OCI-LY3 (cell line): ENCODE results near the gene FAR1.

ENCODE experiments used
- H2AFZ ChIP-seq: fragments of 200-600, 300-600 bp; shearing (Covaris generic); 2 replicates; pipeline ENCODE4 v1.6.0; 2014; ENCODE audit warnings: antibody characterized with exemption, low read depth, low read length
- H3K27ac ChIP-seq: fragments of 200-600, 300-600 bp; sonication (generic); 2 replicates; pipeline ENCODE4 v1.5.1; 2014; ENCODE audit warnings: mild to moderate bottlenecking, low read length, moderate library complexity, mixed read lengths
- H3K27me3 ChIP-seq: fragments of 200-600, 300-600 bp; sonication (generic); 2 replicates; pipeline ENCODE4 v1.6.1; 2014; ENCODE audit warnings: low read depth, low read length, mixed read lengths
- H3K36me3 ChIP-seq: fragments of 200-600, 300-600 bp; sonication (generic); replicated peaks from 2 replicates; pipeline ENCODE3; 2014; ENCODE audit warnings: low read depth, low read length, mixed read lengths
- H3K4me1 ChIP-seq: fragments of 300-600, 200-600 bp; sonication (generic); 2 replicates; pipeline ENCODE4 v1.6.1; 2014; ENCODE audit warnings: low read length, mixed read lengths
- H3K4me2 ChIP-seq: fragments of 200-600, 300-600 bp; sonication (generic); 2 replicates; pipeline ENCODE4 v1.6.1; 2014; ENCODE audit warnings: low read length, mixed read lengths
- H3K4me3 ChIP-seq: fragments of 300-600, 200-600 bp; sonication (generic); 2 replicates; pipeline ENCODE4 v1.5.1; 2014; ENCODE audit warnings: antibody characterized with exemption, mild to moderate bottlenecking, low read length, moderate library complexity
- H3K79me2 ChIP-seq: fragments of 300-600, 200-600 bp; shearing (Covaris generic); 2 replicates; pipeline ENCODE4 v1.6.1; 2014; ENCODE audit warnings: mild to moderate bottlenecking, low read length, mixed read lengths
- H3K9ac ChIP-seq: fragments of 300-600, 200-600 bp; shearing (Covaris generic); 2 replicates; pipeline ENCODE4 v1.6.0; 2014; ENCODE audit warnings: mild to moderate bottlenecking, low read length, moderate library complexity
- H3K9me3 ChIP-seq: fragments of 200-600, 300-600 bp; shearing (Covaris generic); 2 replicates; pipeline ENCODE4 v1.6.1; 2014; ENCODE audit warnings: low read length, mixed read lengths; ENCODE audit not compliant: insufficient read depth
- H4K20me1 ChIP-seq: fragments of 200-600, 300-600 bp; sonication (generic); 2 replicates; pipeline ENCODE4 v1.6.1; 2016; ENCODE audit warnings: low read length, mixed read lengths; ENCODE audit not compliant: insufficient read depth
- EZH2phosphoT487 ChIP-seq: fragments of 200-600 bp; shearing (Covaris generic); IDR thresholded peaks from 2 replicates; pipeline ENCODE4 v1.6.1; 2018; ENCODE audit warnings: antibody characterized with exemption, mixed run types, low read depth
- TF ChIP-seq, protein P1 (sequence below): fragments of 200-600, 300-600 bp; sonication (generic); IDR thresholded peaks from 2 replicates; pipeline ENCODE4 v1.5.1; 2014; ENCODE audit warnings: antibody characterized with exemption, low read length, low read depth

The FAR1 gene

DNA sequence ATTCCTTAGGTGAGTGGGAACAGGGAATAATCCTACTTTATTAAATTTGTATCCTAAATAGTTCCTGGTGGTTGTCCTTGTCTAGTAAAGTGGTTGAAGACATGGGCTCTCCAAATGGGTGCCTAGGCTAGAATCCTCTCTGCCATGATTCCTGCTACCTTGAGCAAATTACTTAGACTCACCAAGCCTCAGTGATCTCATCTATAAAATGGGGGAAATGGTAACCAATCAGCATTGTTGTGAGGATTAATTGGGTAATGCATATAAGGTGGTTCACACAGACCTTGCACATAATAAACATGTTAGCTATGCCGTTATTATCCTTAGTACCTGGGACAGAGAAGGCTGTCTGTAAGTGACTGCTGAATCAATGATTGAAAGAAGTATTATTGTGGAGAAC is 109.9 kb downstream of the FAR1 start:
- Histone ChIP-seq H3K9ac (no peak overlapping the region), H3K4me2 (no peak overlapping the region), H3K36me3 (no peaks in the 10 kb centered on the region), H2AFZ (no peak overlapping the region), H4K20me1 (no peaks in the 10 kb centered on the region), H3K4me3 (no peak overlapping the region), H3K9me3 (no peaks in the 10 kb centered on the region), H3K79me2 (no peaks in the 10 kb centered on the region), H3K27me3 (no peaks in the 10 kb centered on the region; the same call in 1 of the 2 replicates), H3K4me1 (peaks cover 10% of the 10 kb centered on the region), H3K27ac (no peak overlapping the region)
- TF ChIP-seq EZH2phosphoT487 = no peak
- TF ChIP-seq, protein P1, sequence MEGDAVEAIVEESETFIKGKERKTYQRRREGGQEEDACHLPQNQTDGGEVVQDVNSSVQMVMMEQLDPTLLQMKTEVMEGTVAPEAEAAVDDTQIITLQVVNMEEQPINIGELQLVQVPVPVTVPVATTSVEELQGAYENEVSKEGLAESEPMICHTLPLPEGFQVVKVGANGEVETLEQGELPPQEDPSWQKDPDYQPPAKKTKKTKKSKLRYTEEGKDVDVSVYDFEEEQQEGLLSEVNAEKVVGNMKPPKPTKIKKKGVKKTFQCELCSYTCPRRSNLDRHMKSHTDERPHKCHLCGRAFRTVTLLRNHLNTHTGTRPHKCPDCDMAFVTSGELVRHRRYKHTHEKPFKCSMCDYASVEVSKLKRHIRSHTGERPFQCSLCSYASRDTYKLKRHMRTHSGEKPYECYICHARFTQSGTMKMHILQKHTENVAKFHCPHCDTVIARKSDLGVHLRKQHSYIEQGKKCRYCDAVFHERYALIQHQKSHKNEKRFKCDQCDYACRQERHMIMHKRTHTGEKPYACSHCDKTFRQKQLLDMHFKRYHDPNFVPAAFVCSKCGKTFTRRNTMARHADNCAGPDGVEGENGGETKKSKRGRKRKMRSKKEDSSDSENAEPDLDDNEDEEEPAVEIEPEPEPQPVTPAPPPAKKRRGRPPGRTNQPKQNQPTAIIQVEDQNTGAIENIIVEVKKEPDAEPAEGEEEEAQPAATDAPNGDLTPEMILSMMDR = no peak

DNA sequence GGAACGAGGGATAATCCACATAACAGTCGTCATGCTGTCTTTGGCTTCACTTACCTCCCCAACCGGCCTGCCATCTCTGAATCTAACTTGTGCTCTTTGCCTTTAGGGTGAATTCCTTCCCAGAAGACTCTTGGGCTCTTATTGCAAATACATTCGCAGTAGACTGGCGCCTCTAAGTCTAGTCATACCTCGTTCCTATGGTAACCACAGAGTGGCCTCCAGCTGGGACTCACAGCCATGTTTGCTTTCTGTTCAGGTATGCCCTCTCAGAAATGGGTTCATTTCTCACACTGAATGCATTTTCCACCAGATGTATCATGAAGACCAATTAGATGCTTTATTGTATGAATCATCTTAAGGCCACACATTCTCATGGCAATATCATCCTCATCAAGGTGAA is 112.7 kb downstream of the FAR1 start:
- no peak overlapping the region for H3K27ac ChIP-seq
- no peak for TF ChIP-seq EZH2phosphoT487
- TF ChIP-seq, protein P1 = no peak
- H3K4me2 ChIP-seq = no peak overlapping the region
- no peaks in the 10 kb centered on the region for H3K36me3 ChIP-seq
- H3K9ac ChIP-seq = no peak overlapping the region
- H2AFZ ChIP-seq = no peak overlapping the region
- no peaks in the 10 kb centered on the region for H3K9me3 ChIP-seq
- H3K4me1 ChIP-seq = 0 out of 2 replicates have a peak, but pooled peaks cover 2% of the 10 kb centered on the region
- H3K27me3 ChIP-seq = no peaks in the 10 kb centered on the region; the same call in 1 of the 2 replicates
- no peak overlapping the region for H3K4me3 ChIP-seq
- H4K20me1 ChIP-seq = no peaks in the 10 kb centered on the region
- H3K79me2 ChIP-seq = no peaks in the 10 kb centered on the region
